ENCODE measurements around the gene ADGRB2. TPM values are rescaled to one million over a fixed set of nuclear protein-coding genes. Genes with fewer than 3 reads are reported as not detected.

The ADGRB2 gene
- total RNA-seq, 2 experiments from 2014 or later: 4.0 to 11.4 TPM

DNA sequence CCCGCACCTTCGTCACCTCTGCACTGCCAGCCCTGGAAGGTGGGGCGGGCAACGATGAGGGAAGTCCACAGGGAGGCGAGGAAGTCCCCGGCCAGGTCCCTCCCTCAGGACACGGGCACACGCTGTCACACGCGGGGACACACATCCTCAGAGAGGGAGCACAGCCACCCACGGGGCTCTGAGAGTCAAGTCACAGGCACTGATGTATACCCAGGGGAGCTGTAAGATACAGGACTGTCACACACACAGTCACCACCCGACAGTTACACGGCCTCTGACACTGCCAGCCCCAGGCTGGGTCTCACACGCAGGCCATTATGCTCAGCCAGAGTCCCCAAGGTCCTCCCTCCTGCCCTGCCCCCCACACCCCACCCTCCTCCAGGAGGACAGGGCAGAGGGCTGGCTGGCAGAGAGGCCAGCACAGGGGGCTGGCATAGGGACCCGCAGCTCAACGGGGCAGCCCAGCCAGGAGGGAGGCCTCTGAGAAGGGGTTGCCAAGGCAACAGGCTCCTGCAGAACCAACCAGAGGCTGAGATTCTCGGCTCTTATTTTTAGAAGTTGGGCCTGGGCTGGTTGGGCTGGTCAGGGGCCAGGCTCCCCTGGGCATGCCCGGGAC is 17.7 kb upstream of the ADGRB2 start:
- Histone ChIP-seq H4K20me1 (ENCODE audit: insufficient read depth, low read length) (no peaks in the 10 kb centered on the region), H3K36me3 (ENCODE audit: insufficient read depth, low read length) (no peaks in the 10 kb centered on the region), H3K4me3 (ENCODE audit: low read depth, low read length, poor library complexity, severe bottlenecking) (no peak overlapping the region), H2AFZ (ENCODE audit: low read length) (0 out of 2 replicates have a peak overlapping the region, but pooled peaks have one; percentile 27), H3K9me3 (ENCODE audit: low read length) (no peaks in the 10 kb centered on the region), H3K4me1 (ENCODE audit: insufficient read depth, low read length, poor library complexity, severe bottlenecking) (peaks cover 70% of the 10 kb centered on the region), H3K79me2 (ENCODE audit: insufficient read depth, low read depth, low read length) (no peaks in the 10 kb centered on the region), H3K27ac (ENCODE audit: low read depth, low read length, poor library complexity, severe bottlenecking) (no peak overlapping the region), H3K4me2 (ENCODE audit: low read length) (no peak overlapping the region), H3K9me2 (ENCODE audit: insufficient read depth, low read length) (no peaks in the 10 kb centered on the region)
- ChIA-PET CTCF (ENCODE audit: unreplicated experiment) (no interaction called here), POLR2A (no interaction called here)
- intact Hi-C loops (cut with micrococcal nuclease; ENCODE audit: unreplicated experiment): no loop called here
- no TSS peak for BruUV-seq (replicated peaks)
- DNase-seq (ENCODE audit: low spot score): no peak
- TF ChIP-seq, protein P1, sequence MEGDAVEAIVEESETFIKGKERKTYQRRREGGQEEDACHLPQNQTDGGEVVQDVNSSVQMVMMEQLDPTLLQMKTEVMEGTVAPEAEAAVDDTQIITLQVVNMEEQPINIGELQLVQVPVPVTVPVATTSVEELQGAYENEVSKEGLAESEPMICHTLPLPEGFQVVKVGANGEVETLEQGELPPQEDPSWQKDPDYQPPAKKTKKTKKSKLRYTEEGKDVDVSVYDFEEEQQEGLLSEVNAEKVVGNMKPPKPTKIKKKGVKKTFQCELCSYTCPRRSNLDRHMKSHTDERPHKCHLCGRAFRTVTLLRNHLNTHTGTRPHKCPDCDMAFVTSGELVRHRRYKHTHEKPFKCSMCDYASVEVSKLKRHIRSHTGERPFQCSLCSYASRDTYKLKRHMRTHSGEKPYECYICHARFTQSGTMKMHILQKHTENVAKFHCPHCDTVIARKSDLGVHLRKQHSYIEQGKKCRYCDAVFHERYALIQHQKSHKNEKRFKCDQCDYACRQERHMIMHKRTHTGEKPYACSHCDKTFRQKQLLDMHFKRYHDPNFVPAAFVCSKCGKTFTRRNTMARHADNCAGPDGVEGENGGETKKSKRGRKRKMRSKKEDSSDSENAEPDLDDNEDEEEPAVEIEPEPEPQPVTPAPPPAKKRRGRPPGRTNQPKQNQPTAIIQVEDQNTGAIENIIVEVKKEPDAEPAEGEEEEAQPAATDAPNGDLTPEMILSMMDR (conservative IDR thresholded peaks at IDR 0.05; ENCODE audit: low read length): no peak
- TF ChIP-seq EZH2phosphoT487 (IDR thresholded peaks at IDR 0.05; ENCODE audit: borderline replicate concordance, low read depth, low read length): no peak

DNA sequence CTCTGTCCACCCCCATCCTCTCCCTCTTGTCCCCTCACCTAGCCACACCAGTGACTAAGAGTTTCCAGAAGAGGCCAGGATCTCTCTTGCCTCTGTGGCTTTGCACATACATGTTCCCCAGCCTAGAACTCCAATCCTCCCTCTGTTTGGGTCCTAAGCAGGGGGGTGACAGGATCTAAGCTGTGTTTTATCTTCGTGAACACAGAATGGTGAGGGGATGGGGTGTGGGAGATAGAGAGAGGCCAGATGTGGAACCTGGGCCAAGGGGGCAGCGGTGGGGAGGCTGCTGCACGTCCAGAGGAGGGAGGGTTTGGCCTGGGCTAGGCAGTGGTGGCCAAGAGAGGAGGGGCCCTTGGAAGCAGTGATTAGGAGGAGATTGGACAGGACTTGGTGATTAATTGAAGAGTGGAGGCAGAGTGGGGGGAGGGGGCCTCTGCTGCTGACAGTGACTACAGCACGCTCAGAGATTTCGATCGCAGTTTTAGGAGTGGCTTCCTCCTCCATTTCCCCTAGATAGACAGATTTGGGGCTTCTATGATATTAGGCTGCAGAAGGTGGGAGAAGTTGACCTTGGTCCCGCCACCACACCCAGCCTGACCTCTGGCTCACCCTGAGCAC is 17.1 kb upstream of the ADGRB2 start:
- Histone ChIP-seq H3K79me2 (ENCODE audit: insufficient read depth, low read depth, low read length) (no peaks in the 10 kb centered on the region), H3K4me2 (ENCODE audit: low read length) (no peak overlapping the region), H3K4me1 (ENCODE audit: insufficient read depth, low read length, poor library complexity, severe bottlenecking) (peaks cover 64% of the 10 kb centered on the region), H2AFZ (ENCODE audit: low read length) (no peak overlapping the region), H3K9me3 (ENCODE audit: low read length) (no peaks in the 10 kb centered on the region), H3K36me3 (ENCODE audit: insufficient read depth, low read length) (no peaks in the 10 kb centered on the region), H3K9me2 (ENCODE audit: insufficient read depth, low read length) (no peaks in the 10 kb centered on the region), H3K27ac (ENCODE audit: low read depth, low read length, poor library complexity, severe bottlenecking) (no peak overlapping the region), H4K20me1 (ENCODE audit: insufficient read depth, low read length) (no peaks in the 10 kb centered on the region), H3K4me3 (ENCODE audit: low read depth, low read length, poor library complexity, severe bottlenecking) (no peak overlapping the region)
- DNase-seq (ENCODE audit: low spot score): no peak
- ChIA-PET CTCF (ENCODE audit: unreplicated experiment) (no interaction called here), POLR2A (no interaction called here)
- intact Hi-C loops (cut with micrococcal nuclease; ENCODE audit: unreplicated experiment): no loop called here
- TF ChIP-seq, protein P1 (conservative IDR thresholded peaks at IDR 0.05; ENCODE audit: low read length): no peak
- TF ChIP-seq EZH2phosphoT487 (IDR thresholded peaks at IDR 0.05; ENCODE audit: borderline replicate concordance, low read depth, low read length): no peak
- BruUV-seq (replicated peaks): no TSS peak

DNA sequence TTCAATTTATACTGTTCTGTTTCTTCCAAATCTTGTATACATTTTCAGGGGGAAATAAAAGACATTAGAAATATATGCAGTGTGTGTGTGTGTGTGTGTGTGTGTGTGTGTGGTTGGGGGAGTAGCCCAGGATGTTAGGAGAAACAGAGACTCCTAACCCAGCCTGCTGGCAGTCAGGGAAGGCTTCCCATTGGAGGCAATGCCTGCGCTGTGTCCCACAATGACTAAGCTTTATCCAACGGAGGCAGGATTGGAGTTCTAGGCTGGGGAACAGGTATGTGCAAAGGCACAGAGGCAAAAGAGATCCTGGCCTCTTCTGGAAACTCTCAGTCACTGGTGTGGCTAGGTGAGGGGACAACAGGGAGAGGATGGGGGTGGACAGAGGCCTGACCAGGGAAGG is 16.5 kb upstream of the ADGRB2 start:
- TF ChIP-seq, protein P1 (conservative IDR thresholded peaks at IDR 0.05; ENCODE audit: low read length): no peak
- TF ChIP-seq EZH2phosphoT487 (IDR thresholded peaks at IDR 0.05; ENCODE audit: borderline replicate concordance, low read depth, low read length): no peak
- Histone ChIP-seq H3K4me2 (ENCODE audit: low read length) (no peak overlapping the region), H3K4me1 (ENCODE audit: insufficient read depth, low read length, poor library complexity, severe bottlenecking) (peaks cover 58% of the 10 kb centered on the region), H3K36me3 (ENCODE audit: insufficient read depth, low read length) (no peaks in the 10 kb centered on the region), H4K20me1 (ENCODE audit: insufficient read depth, low read length) (no peaks in the 10 kb centered on the region), H3K79me2 (ENCODE audit: insufficient read depth, low read depth, low read length) (no peaks in the 10 kb centered on the region), H3K9me2 (ENCODE audit: insufficient read depth, low read length) (no peaks in the 10 kb centered on the region), H3K27ac (ENCODE audit: low read depth, low read length, poor library complexity, severe bottlenecking) (no peak overlapping the region), H3K4me3 (ENCODE audit: low read depth, low read length, poor library complexity, severe bottlenecking) (no peak overlapping the region), H2AFZ (ENCODE audit: low read length) (no peak overlapping the region), H3K9me3 (ENCODE audit: low read length) (no peaks in the 10 kb centered on the region)
- ChIA-PET CTCF (ENCODE audit: unreplicated experiment) (no interaction called here), POLR2A (no interaction called here)
- no peak for DNase-seq (ENCODE audit: low spot score)
- BruUV-seq (replicated peaks): no TSS peak
- intact Hi-C loops (cut with micrococcal nuclease; ENCODE audit: unreplicated experiment): no loop called here

Measured in OCI-LY7 (cell line).